Measurements from ENCODE around the gene ARHGAP44.

- TF ChIP-seq, protein P1, sequence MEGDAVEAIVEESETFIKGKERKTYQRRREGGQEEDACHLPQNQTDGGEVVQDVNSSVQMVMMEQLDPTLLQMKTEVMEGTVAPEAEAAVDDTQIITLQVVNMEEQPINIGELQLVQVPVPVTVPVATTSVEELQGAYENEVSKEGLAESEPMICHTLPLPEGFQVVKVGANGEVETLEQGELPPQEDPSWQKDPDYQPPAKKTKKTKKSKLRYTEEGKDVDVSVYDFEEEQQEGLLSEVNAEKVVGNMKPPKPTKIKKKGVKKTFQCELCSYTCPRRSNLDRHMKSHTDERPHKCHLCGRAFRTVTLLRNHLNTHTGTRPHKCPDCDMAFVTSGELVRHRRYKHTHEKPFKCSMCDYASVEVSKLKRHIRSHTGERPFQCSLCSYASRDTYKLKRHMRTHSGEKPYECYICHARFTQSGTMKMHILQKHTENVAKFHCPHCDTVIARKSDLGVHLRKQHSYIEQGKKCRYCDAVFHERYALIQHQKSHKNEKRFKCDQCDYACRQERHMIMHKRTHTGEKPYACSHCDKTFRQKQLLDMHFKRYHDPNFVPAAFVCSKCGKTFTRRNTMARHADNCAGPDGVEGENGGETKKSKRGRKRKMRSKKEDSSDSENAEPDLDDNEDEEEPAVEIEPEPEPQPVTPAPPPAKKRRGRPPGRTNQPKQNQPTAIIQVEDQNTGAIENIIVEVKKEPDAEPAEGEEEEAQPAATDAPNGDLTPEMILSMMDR (IDR thresholded peaks at IDR 0.05 in 8 of 11, conservative IDR thresholded peaks at IDR 0.05 in 3 of 11) = no peak
- TF ChIP-seq POLR2AphosphoS5 (IDR thresholded peaks at IDR 0.05) (no peak), POLR2A (IDR thresholded peaks at IDR 0.05) (no peak)
Observed at GRCh38 chr17:12851901-12852435, 62.7 kb downstream of the ARHGAP44 start.

Measured in spleen (tissue), 7 donors.